GM21360 (cell line): Measurements from ENCODE around the gene AFF3.

Experiments
- ATAC-seq: cut with Tn5 transposase; IDR thresholded peaks from one replicate; pipeline ENCODE4 v1.9.1; 2021; ENCODE audit warnings: mild to moderate bottlenecking, moderate library complexity; ENCODE audit not compliant: unreplicated experiment

Gene AFF3

GRCh38 chr2:99622534-99622933 is 519.9 kb downstream of the AFF3 start:
- no peak for ATAC-seq

- no peak for ATAC-seq
Measured at GRCh38 chr2:99621774-99622173, 520.6 kb downstream of the AFF3 start.

- ATAC-seq = no peak
Measured at GRCh38 chr2:99621106-99621505, 521.3 kb downstream of the AFF3 start.

- ATAC-seq = no peak
Measured at GRCh38 chr2:99619151-99619550, 523.2 kb downstream of the AFF3 start.

- ATAC-seq = no peak
Measured at GRCh38 chr2:99618579-99619097, 523.8 kb downstream of the AFF3 start.

GRCh38 chr2:99617811-99618210 is 524.6 kb downstream of the AFF3 start:
- no peak for ATAC-seq

- ATAC-seq = no peak
Measured at GRCh38 chr2:99615247-99615771, 527.1 kb downstream of the AFF3 start.

GRCh38 chr2:99613980-99614379 is 528.4 kb downstream of the AFF3 start:
- ATAC-seq = no peak

GRCh38 chr2:99611786-99612185 is 530.6 kb downstream of the AFF3 start:
- ATAC-seq = no peak

- no peak for ATAC-seq
Measured at GRCh38 chr2:99611034-99611433, 531.4 kb downstream of the AFF3 start.

GRCh38 chr2:99609851-99610381 is 532.5 kb downstream of the AFF3 start:
- no peak for ATAC-seq

GRCh38 chr2:99608861-99609260 is 533.5 kb downstream of the AFF3 start:
- ATAC-seq = no peak

GRCh38 chr2:99607861-99608491 is 534.4 kb downstream of the AFF3 start:
- ATAC-seq = no peak

- no peak for ATAC-seq
Measured at GRCh38 chr2:99607454-99607853, 534.9 kb downstream of the AFF3 start.

GRCh38 chr2:99605036-99605435 is 537.4 kb downstream of the AFF3 start:
- no peak for ATAC-seq

- ATAC-seq = no peak
Measured at GRCh38 chr2:99602476-99602875, 539.9 kb downstream of the AFF3 start.

- no peak for ATAC-seq
Measured at GRCh38 chr2:99600981-99601651, 541.3 kb downstream of the AFF3 start.

- ATAC-seq = no peak
Measured at GRCh38 chr2:99598441-99598840, 543.9 kb downstream of the AFF3 start.

GRCh38 chr2:99597616-99598015 is 544.8 kb downstream of the AFF3 start:
- no peak for ATAC-seq

GRCh38 chr2:99595373-99595772 is 547.0 kb downstream of the AFF3 start:
- ATAC-seq = no peak

GRCh38 chr2:99593692-99594427 is 548.5 kb downstream of the AFF3 start:
- no peak for ATAC-seq
